Lower lobe of right lung (tissue), 2 donors: ENCODE measurements around the gene MRPL33. TPM values are rescaled to one million over a fixed set of nuclear protein-coding genes. Genes with fewer than 3 reads are reported as not detected.
"Not testable (repeated sequence)": the region's sequence is repeated elsewhere in the genome, so short reads cannot be mapped to it uniquely, and the experiment has no call there.

Source experiments
- ATAC-seq, 2 donors: fragments of 200-7000 bp; cut with Tn5 transposase; one replicate each; pipeline ENCODE4 v1.9.1; 2020 to 2022; ENCODE audit warnings: mild to moderate bottlenecking in 2 of 2, moderate library complexity in 2 of 2
- DNase-seq: peaks from one replicate; pipeline ENCODE4 v3.0.0-alpha.2; 2020
- H3K27ac ChIP-seq: fragments of 200-600 bp; one replicate; pipeline ENCODE4 v1.8.0; 2022
- H3K27me3 ChIP-seq: fragments of 200-600 bp; one replicate; pipeline ENCODE4 v1.8.0; 2022; ENCODE audit warnings: low read depth
- H3K36me3 ChIP-seq: fragments of 200-600 bp; one replicate; pipeline ENCODE4 v1.8.0; 2022; ENCODE audit warnings: mild to moderate bottlenecking
- H3K4me1 ChIP-seq: fragments of 200-600 bp; one replicate; pipeline ENCODE4 v1.8.0; 2022
- H3K4me3 ChIP-seq: fragments of 200-600 bp; one replicate; pipeline ENCODE4 v1.8.0; 2022; ENCODE audit warnings: mild to moderate bottlenecking
- H3K9me3 ChIP-seq: fragments of 200-600 bp; one replicate; pipeline ENCODE4 v1.8.0; 2022
- CTCF ChIP-seq: fragments of 200-600 bp; IDR thresholded peaks from one replicate; pipeline ENCODE4 v1.8.0; 2022; ENCODE audit warnings: antibody characterized with exemption, mild to moderate bottlenecking
- intact Hi-C: fragments of 100-400 bp; cut with DNase I; formaldehyde crosslinking; loops from one replicate; pipeline ENCODE4 v1.11.0; 2022
- total RNA-seq: library from RNA; stranded (reverse); fragmentation: NEBNext Ultra II Directional; extraction: Animal tissue kit (Norgen Biotek cat#: 25700); gene quantifications from one replicate; pipeline ENCODE4 v1.2.1, GENCODE V29; 2021
- donor health status: DM: no; HTN: yes; CAD: no; lungs with severe emphysema.

Gene MRPL33
- total RNA-seq, 1 donor from 2014 or later = 93.3 TPM

- Histone ChIP-seq H3K27me3 (no peaks in the 10 kb centered on the region), H3K36me3 (no peaks in the 10 kb centered on the region), H3K4me3 (no peak overlapping the region), H3K9me3 (no peaks in the 10 kb centered on the region), H3K4me1 (peaks cover 11% of the 10 kb centered on the region), H3K27ac (no peak overlapping the region)
- DNase-seq (no peak), ATAC-seq (no peak)
- intact Hi-C loops = no loop called here
- TF ChIP-seq CTCF = no peak
Observed at GRCh38 chr2:27762951-27763906, 8.3 kb upstream of the MRPL33 start.

- DNase-seq = no peak
- H3K27ac ChIP-seq = no peak overlapping the region
- peaks cover 11% of the 10 kb centered on the region for H3K4me1 ChIP-seq
- H3K4me3 ChIP-seq = no peak overlapping the region
- no peaks in the 10 kb centered on the region for H3K36me3 ChIP-seq
- no peaks in the 10 kb centered on the region for H3K27me3 ChIP-seq
- intact Hi-C loops = no loop called here
- ATAC-seq = no peak
- TF ChIP-seq CTCF = no peak
- no peaks in the 10 kb centered on the region for H3K9me3 ChIP-seq
Observed at GRCh38 chr2:27763907-27764267, 7.6 kb upstream of the MRPL33 start.

DNA sequence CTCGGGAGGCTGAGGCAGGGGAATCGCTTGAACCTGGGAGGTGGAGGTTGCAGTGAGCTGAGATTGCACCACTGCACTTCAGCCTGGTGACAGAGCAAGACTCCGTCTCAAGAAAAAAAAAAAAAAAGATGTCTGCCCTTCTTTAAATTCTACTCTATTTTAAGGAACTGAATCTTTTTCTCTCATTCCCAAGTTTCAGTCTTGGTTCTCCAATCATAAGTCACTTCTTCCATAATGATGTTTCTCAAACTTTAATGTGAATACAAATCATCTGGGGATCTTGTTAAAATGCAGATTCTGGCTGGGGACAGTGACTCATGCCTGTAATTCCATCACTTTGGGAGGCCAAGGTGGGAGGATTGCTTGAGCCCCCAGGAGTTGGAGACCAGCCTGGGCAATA lies 7.0 kb upstream of the MRPL33 start:
- Histone ChIP-seq H3K27ac (peak overlapping the region; percentile 76), H3K4me1 (peaks cover 11% of the 10 kb centered on the region)
- H3K36me3 ChIP-seq, DNase-seq, ATAC-seq, H3K9me3 ChIP-seq, H3K4me3 ChIP-seq, intact Hi-C loops, H3K27me3 ChIP-seq: not testable (repeated sequence)

DNA sequence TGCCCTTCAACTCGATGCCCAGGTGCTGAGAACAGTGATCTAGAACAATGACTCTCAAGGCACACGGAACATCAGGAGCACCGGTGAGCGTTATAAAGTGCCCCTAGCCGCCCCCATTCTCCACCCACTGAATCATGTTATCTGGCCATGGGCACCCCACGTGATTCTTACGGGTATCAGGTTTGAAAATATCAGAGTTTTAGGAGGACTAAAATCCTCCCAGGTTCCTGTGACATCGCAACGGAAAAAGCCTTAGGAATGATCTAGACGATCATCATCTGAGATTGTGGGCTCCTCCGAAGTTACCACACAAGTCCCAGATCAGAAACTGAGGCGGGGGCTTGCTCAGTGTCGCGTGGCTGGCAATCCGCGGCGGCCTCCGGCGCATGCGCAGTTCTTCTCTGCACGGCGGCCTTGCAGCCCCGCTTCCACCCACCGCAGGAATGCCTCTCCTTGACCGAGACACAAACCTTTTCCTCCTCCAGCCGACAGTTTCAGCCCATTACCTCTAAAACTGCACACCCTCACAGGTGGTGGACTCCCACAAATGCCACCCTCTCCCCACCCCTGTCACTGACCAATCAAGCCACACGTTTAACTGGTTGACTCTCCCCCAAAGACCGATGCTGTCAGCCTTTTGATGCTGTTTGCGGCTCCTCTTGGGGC lies 5.8 kb upstream of the MRPL33 start:
- peak overlapping the region; percentile 76 for H3K27ac ChIP-seq
- ATAC-seq (peak; percentile 87 to 92), DNase-seq (peak; percentile 86)
- H3K4me3 ChIP-seq = peak overlapping the region; percentile 41
- H3K4me1 ChIP-seq = peaks cover 14% of the 10 kb centered on the region
- no peaks in the 10 kb centered on the region for H3K9me3 ChIP-seq
- no peaks in the 10 kb centered on the region for H3K36me3 ChIP-seq
- intact Hi-C loops = no loop called here
- TF ChIP-seq CTCF = no peak
- no peaks in the 10 kb centered on the region for H3K27me3 ChIP-seq

DNA sequence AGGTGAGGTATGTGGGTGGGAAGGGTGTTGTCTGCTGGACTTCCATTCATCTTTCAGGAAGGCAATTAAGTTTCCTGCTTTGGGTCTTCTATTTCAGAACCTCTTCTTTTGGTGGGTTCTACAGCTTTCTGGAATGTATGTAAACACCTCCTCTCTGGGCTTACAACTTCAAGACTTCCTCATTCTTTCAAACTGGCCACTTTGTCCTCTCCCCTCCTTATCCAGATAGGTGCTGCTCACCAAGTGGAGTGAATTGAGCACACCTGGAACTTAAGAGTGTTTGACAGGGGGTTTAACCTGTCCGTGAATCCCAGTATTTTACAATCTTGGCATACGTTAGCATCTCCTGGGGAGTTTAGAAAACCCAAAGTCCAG lies 5.2 kb upstream of the MRPL33 start:
- H3K9me3 ChIP-seq = no peaks in the 10 kb centered on the region
- peak overlapping the region; percentile 41 for H3K4me3 ChIP-seq
- H3K27ac ChIP-seq = peak overlapping the region; percentile 76
- no peaks in the 10 kb centered on the region for H3K27me3 ChIP-seq
- intact Hi-C loops = no loop called here
- H3K36me3 ChIP-seq = no peaks in the 10 kb centered on the region
- ATAC-seq (peak; percentile 78 to 81), DNase-seq (no peak)
- no peak for TF ChIP-seq CTCF
- H3K4me1 ChIP-seq = peaks cover 19% of the 10 kb centered on the region

DNA sequence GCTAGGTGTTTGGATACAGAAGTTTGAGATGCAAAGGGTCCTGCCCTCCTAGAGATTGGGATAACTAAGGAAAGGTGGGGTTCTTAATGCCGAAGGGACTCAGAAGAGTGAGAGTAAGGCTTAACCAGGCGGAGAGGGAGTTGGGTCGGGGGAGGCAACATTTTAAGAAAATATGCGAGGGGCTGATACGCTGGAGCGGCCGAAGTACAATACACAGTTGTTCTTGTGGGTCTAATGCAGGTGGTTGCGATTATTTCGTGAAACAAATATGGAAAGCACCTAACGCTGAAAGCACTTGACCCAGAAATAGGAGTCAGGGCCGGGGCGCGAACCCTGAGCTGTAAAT lies 344 bp upstream of the MRPL33 start:
- H3K36me3 ChIP-seq = peaks cover 20% of the 10 kb centered on the region
- no peaks in the 10 kb centered on the region for H3K9me3 ChIP-seq
- no peak for TF ChIP-seq CTCF
- ATAC-seq = no peak
- peak overlapping the region; percentile 90 for H3K4me3 ChIP-seq
- intact Hi-C loops = no loop called here
- no peaks in the 10 kb centered on the region for H3K27me3 ChIP-seq
- H3K4me1 ChIP-seq = peaks cover 28% of the 10 kb centered on the region
- DNase-seq = no peak
- H3K27ac ChIP-seq = peak overlapping the region; percentile 95
